ENCODE results near the gene BEST4. TPM values are rescaled to one million over a fixed set of nuclear protein-coding genes. Genes with fewer than 3 reads are reported as not detected.
A peak's percentile ranks its signal among the peaks of the same experiment; 100 is the strongest.

Gene BEST4
- total and polyA plus RNA-seq, 2 donors (not counting 1 experiment from before 2014, with no cell fraction given) = 0.30 to 1.3 TPM

- Mint-ChIP-seq H3K4me3 (no peak overlapping the region), H3K4me1 (peaks cover 17% of the 10 kb centered on the region), H3K9me3 (ENCODE audit: insufficient read depth) (no peaks in the 10 kb centered on the region), H3K27ac (no peak overlapping the region), H3K27me3 (no peaks in the 10 kb centered on the region)
- ATAC-seq (ENCODE audit: low read depth) (no peak), DNase-seq (no peak)
- Histone ChIP-seq H4K20me1 (ENCODE audit: control insufficient read depth, insufficient read depth, low read length, poor library complexity, severe bottlenecking) (no peaks in the 10 kb centered on the region), H3K9me3 (ENCODE audit: control extremely low read depth in 1 of 3, control insufficient read depth in 2 of 3, insufficient read depth in 1 of 3, low read length in 2 of 3) (peaks cover 0 to 3% (median 0%) of the 10 kb centered on the region in 3 donors), H2AFZ (ENCODE audit: insufficient read depth, low read depth, low read length, poor library complexity, severe bottlenecking) (no peak overlapping the region), H3K9ac (ENCODE audit: low read length) (no peak overlapping the region), H3K4me3 (ENCODE audit: control extremely low read depth in 1 of 5, extremely low read depth in 1 of 5, insufficient read depth in 1 of 5, low read depth in 2 of 5, low read length in 4 of 5) (no peak overlapping the region), H3K4me1 (ENCODE audit: control insufficient read depth in 2 of 2, insufficient read depth in 2 of 2, low read length in 2 of 2) (peaks cover 7 to 12% of the 10 kb centered on the region in 2 donors), H3K27me3 (replicated peaks in 1 of 4; ENCODE audit: control extremely low read depth in 1 of 4, control insufficient read depth in 3 of 4, insufficient read depth in 4 of 4, low read length in 3 of 4) (no peaks in the 10 kb centered on the region), H3K36me3 (replicated peaks in 1 of 2; ENCODE audit: control extremely low read depth in 1 of 2, control insufficient read depth in 1 of 2, extremely low read depth in 1 of 2, insufficient read depth in 2 of 2, low read length in 1 of 2) (no peaks in the 10 kb centered on the region), H3K27ac (ENCODE audit: low read length in 2 of 2) (no peak overlapping the region), H3K79me2 (ENCODE audit: control insufficient read depth, insufficient read depth, low read length) (peaks cover 7% of the 10 kb centered on the region), H3K4me2 (replicated peaks; ENCODE audit: low read depth, low read length, poor library complexity, severe bottlenecking) (no peak overlapping the region)
- intact Hi-C loops (cut with micrococcal nuclease) = no loop called here
- CTCF ChIA-PET = interaction anchor here (0.8 to 2.9 kb wide), 6 partner anchors 12 to 77 kb away, joined by 4 to 16 read pairs (median 4); partner anchors contain the start of genes RNU5D-1 and RPS8
- TF ChIP-seq EZH2 (IDR thresholded peaks at IDR 0.05; ENCODE audit: borderline replicate concordance, insufficient read depth, low read depth, low read length, poor library complexity, severe bottlenecking) = no peak
- TF ChIP-seq CTCF (IDR thresholded peaks at IDR 0.05) = no peak
- WGBS (ENCODE audit: insufficient coverage) = no CpG with 5 or more reads among the region's 1 CpG
- POLR2A ChIA-PET = interaction anchor here (0.7 kb wide), 1 partner anchor 79 kb away, joined by 4 read pairs; no protein-coding TSS in a partner anchor
Measured at GRCh38 chr1:44743211-44743610, 44.8 kb downstream of the BEST4 start.

GRCh38 chr1:44740179-44740617 lies 47.8 kb downstream of the BEST4 start:
- Mint-ChIP-seq H3K4me3 (peak overlapping the region; percentile 95), H3K9me3 (ENCODE audit: insufficient read depth) (no peaks in the 10 kb centered on the region), H3K4me1 (peaks cover 17% of the 10 kb centered on the region), H3K27me3 (no peaks in the 10 kb centered on the region), H3K27ac (peak overlapping the region; percentile 93)
- Histone ChIP-seq H3K4me3 (ENCODE audit: control extremely low read depth in 1 of 5, extremely low read depth in 1 of 5, insufficient read depth in 1 of 5, low read depth in 2 of 5, low read length in 4 of 5) (peak overlapping the region; percentile 54 to 90 (median 87)), H3K27ac (ENCODE audit: low read length in 2 of 2) (peak overlapping the region; percentile 38 to 85), H3K4me2 (replicated peaks; ENCODE audit: low read depth, low read length, poor library complexity, severe bottlenecking) (peak overlapping the region; percentile 96), H3K4me1 (ENCODE audit: control insufficient read depth in 2 of 2, insufficient read depth in 2 of 2, low read length in 2 of 2) (peaks cover 7 to 12% of the 10 kb centered on the region in 2 donors), H3K27me3 (replicated peaks in 1 of 4; ENCODE audit: control extremely low read depth in 1 of 4, control insufficient read depth in 3 of 4, insufficient read depth in 4 of 4, low read length in 3 of 4) (no peaks in the 10 kb centered on the region), H3K79me2 (ENCODE audit: control insufficient read depth, insufficient read depth, low read length) (peaks cover 7% of the 10 kb centered on the region), H3K36me3 (replicated peaks in 1 of 2; ENCODE audit: control extremely low read depth in 1 of 2, control insufficient read depth in 1 of 2, extremely low read depth in 1 of 2, insufficient read depth in 2 of 2, low read length in 1 of 2) (no peaks in the 10 kb centered on the region), H2AFZ (ENCODE audit: insufficient read depth, low read depth, low read length, poor library complexity, severe bottlenecking) (peak overlapping the region; percentile 96), H3K9ac (ENCODE audit: low read length) (peak overlapping the region; percentile 90), H4K20me1 (ENCODE audit: control insufficient read depth, insufficient read depth, low read length, poor library complexity, severe bottlenecking) (no peaks in the 10 kb centered on the region), H3K9me3 (ENCODE audit: control extremely low read depth in 1 of 3, control insufficient read depth in 2 of 3, insufficient read depth in 1 of 3, low read length in 2 of 3) (peaks cover 0 to 4% (median 0%) of the 10 kb centered on the region in 3 donors)
- DNase-seq (no peak), ATAC-seq (ENCODE audit: low read depth) (no peak)
- ChIA-PET POLR2A (no interaction called here), CTCF (interaction anchor here (0.5 to 0.9 kb wide), 2 partner anchors 9 to 11 kb away, joined by 3 to 7 read pairs; partner anchors contain the start of gene RNU5D-1)
- intact Hi-C loops (cut with micrococcal nuclease) = no loop called here
- no peak for TF ChIP-seq EZH2 (IDR thresholded peaks at IDR 0.05; ENCODE audit: borderline replicate concordance, insufficient read depth, low read depth, low read length, poor library complexity, severe bottlenecking)
- TF ChIP-seq CTCF (IDR thresholded peaks at IDR 0.05) = no peak
- WGBS (ENCODE audit: insufficient coverage) = 2% methylated on average over 11 of the region's 14 CpGs
